ENCODE data around the gene EPHA4. TPM values are rescaled to one million over a fixed set of nuclear protein-coding genes. Genes with fewer than 3 reads are reported as not detected.

EPHA4 gene
- total and polyA plus RNA-seq, 2 of the 4 experiments (the other 2 are of a cell fraction) = 36.9 to 132 TPM

GRCh38 chr2:221371347-221371746 is 200.8 kb downstream of the EPHA4 start:
- dilution Hi-C loops (cut with HindIII; ENCODE audit: low sequenced_read_pairs, unreplicated experiment) = no loop called here
- Histone ChIP-seq H3K79me1 (ENCODE audit: low read depth in 1 of 2, low read length in 2 of 2) (no peaks in the 10 kb centered on the region), H3K27me3 (ENCODE audit: control insufficient read depth, insufficient read depth, low read length) (peaks cover 3% of the 10 kb centered on the region), H3K9ac (ENCODE audit: low read depth, low read length) (no peak overlapping the region), H3K4me3 (ENCODE audit: insufficient read depth, low read depth, low read length) (no peak overlapping the region), H3K4me2 (ENCODE audit: low read depth, low read length) (no peak overlapping the region), H3K14ac (replicated peaks; ENCODE audit: low read depth, low read length) (no peak overlapping the region), H2BK120ac (ENCODE audit: low read depth, low read length) (no peak overlapping the region), H2BK5ac (ENCODE audit: low read depth, low read length, poor library complexity, severe bottlenecking) (no peak overlapping the region), H4K91ac (ENCODE audit: insufficient read depth, low read depth, low read length) (no peak overlapping the region), H3K56ac (ENCODE audit: extremely low read depth, insufficient read depth, low read length) (no peak overlapping the region), H4K20me1 (ENCODE audit: insufficient read depth, low read length) (no peaks in the 10 kb centered on the region), H4K5ac (ENCODE audit: low read depth, low read length) (no peak overlapping the region), H3K9me1 (ENCODE audit: insufficient read depth, low read length) (no peaks in the 10 kb centered on the region), H3K27ac (ENCODE audit: insufficient read depth, low read length) (no peak overlapping the region), H3K18ac (ENCODE audit: low read depth, low read length) (no peak overlapping the region), H3K4me1 (ENCODE audit: control insufficient read depth, insufficient read depth, low read length) (no peaks in the 10 kb centered on the region), H2AFZ (replicated peaks; ENCODE audit: low read length, poor library complexity) (no peak overlapping the region), H3K36me3 (ENCODE audit: control insufficient read depth, insufficient read depth, low read length) (no peaks in the 10 kb centered on the region), H3K9me3 (ENCODE audit: control insufficient read depth, insufficient read depth, low read length) (no peaks in the 10 kb centered on the region), H3K23ac (ENCODE audit: low read depth, low read length) (no peak overlapping the region), H2AK9ac (replicated peaks; ENCODE audit: low read depth, low read length, poor library complexity) (no peak overlapping the region), H2BK20ac (ENCODE audit: low read depth, low read length) (no peak overlapping the region), H3K4ac (ENCODE audit: low read depth, low read length) (no peak overlapping the region), H4K8ac (ENCODE audit: low read depth in 2 of 2, low read length in 2 of 2) (no peak overlapping the region), H2BK15ac (ENCODE audit: low read depth, low read length) (no peak overlapping the region), H2AK5ac (ENCODE audit: low read depth, low read length) (no peak overlapping the region)
- ATAC-seq (ENCODE audit: low read depth) = no peak
- BruUV-seq (replicated peaks) = no TSS peak
- DNase-seq = no peak
- no peak for TF ChIP-seq CEBPB (IDR thresholded peaks at IDR 0.05; ENCODE audit: low read depth, low read length)
- TF ChIP-seq RCOR1 (IDR thresholded peaks at IDR 0.05; ENCODE audit: insufficient replicate concordance, low read length) = no peak
- no peak for TF ChIP-seq CHD1 (IDR thresholded peaks at IDR 0.05; ENCODE audit: low read depth, low read length)
- TF ChIP-seq RAD21 (IDR thresholded peaks at IDR 0.05; ENCODE audit: low read length) = no peak
- no peak for TF ChIP-seq MXI1 (IDR thresholded peaks at IDR 0.05; ENCODE audit: borderline replicate concordance, low read depth, low read length)
- intact Hi-C loops (cut with micrococcal nuclease) = no loop called here
- ChIA-PET POLR2A (ENCODE audit: unreplicated experiment) (no interaction called here), CTCF (no interaction called here)
- 42% methylated on average over 6 of the region's 6 CpGs; no CpG with 5 or more reads in 1 of the 2 experiments for WGBS, 2 experiments (ENCODE audit: extremely low coverage in 2 of 2, insufficient read length in 1 of 2)
- in situ Hi-C loops (cut with MboI; ENCODE audit: low sequenced_read_pairs) = no loop called here
